Keratinocyte (primary cell): ENCODE data around the gene MRPL28.

Experiments used
- CTCF ChIP-seq, 3 experiments: IDR thresholded peaks in 1 of 3; conservative IDR thresholded peaks in 1 of 3; optimal IDR thresholded peaks in 1 of 3; 2 replicates in 2 of 3; 3 replicates in 1 of 3; pipeline versions ENCODE3 to v1.5.1; 2011; ENCODE audit warnings: low read length in 3 of 3, mild to moderate bottlenecking in 3 of 3, moderate library complexity in 2 of 3, control low read depth in 1 of 3, inconsistent platforms in 1 of 3; ENCODE audit not compliant: insufficient read depth in 2 of 3; ENCODE audit errors: extremely low read depth in 1 of 3
- EZH2 ChIP-seq: IDR thresholded peaks from one replicate; pipeline ENCODE4 v1.6.1; 2012; ENCODE audit warnings: inconsistent platforms, mild to moderate bottlenecking, low read length, moderate library complexity

- no peak for TF ChIP-seq CTCF (optimal IDR thresholded peaks at IDR 0.05 in 1 of 3, IDR thresholded peaks at IDR 0.05 in 1 of 3, conservative IDR thresholded peaks at IDR 0.05 in 1 of 3; ENCODE audit: extremely low read depth in 1 of 3, insufficient read depth in 2 of 3, low read length in 3 of 3)
- no peak for TF ChIP-seq EZH2
Measured at GRCh38 chr16:320206-320605, 50.1 kb downstream of the MRPL28 start.
